SIG-M5 treated with dmso at 0.1 percent for 504 hours (cell line): Measurements from ENCODE around the gene UBE3B.
A peak's percentile ranks its signal among the peaks of the same experiment; 100 is the strongest.

ENCODE experiments used
- DNase-seq: peaks from one replicate; lab custom pipeline; 2025; ENCODE audit not compliant: unreplicated experiment; lab: John Stamatoyannopoulos, UW

Gene UBE3B

GRCh38 chr12:109567967-109568366 is 90.5 kb downstream of the UBE3B start:
- no peak for DNase-seq

- no peak for DNase-seq
These were observed 91.1 kb downstream of the UBE3B start for GRCh38 chr12:109568486-109568885.

- no peak for DNase-seq
These were observed 94.5 kb downstream of the UBE3B start for GRCh38 chr12:109571773-109572505.

GRCh38 chr12:109572506-109572845 is 95.0 kb downstream of the UBE3B start:
- no peak for DNase-seq

GRCh38 chr12:109573029-109573913 is 95.8 kb downstream of the UBE3B start, which contains the start of the genes MMAB and MVK:
TSS of gene MMAB (minus strand) at chr12:109573504. CDS start at chr12:109573480, 24 bp downstream.
TSS of gene MVK (plus strand) at chr12:109573794. CDS start at chr12:109574823, 1,029 bp downstream.
- peak; percentile 99 for DNase-seq

GRCh38 chr12:109573914-109574244 is 96.4 kb downstream of the UBE3B start:
- DNase-seq, result no peak

GRCh38 chr12:109575683-109576082 is 98.2 kb downstream of the UBE3B start:
- no peak for DNase-seq

GRCh38 chr12:109577311-109577710 is 99.9 kb downstream of the UBE3B start:
- no peak for DNase-seq

- no peak for DNase-seq
These were observed 101.0 kb downstream of the UBE3B start for GRCh38 chr12:109578330-109578927.

- no peak for DNase-seq
These were observed 102.2 kb downstream of the UBE3B start for GRCh38 chr12:109579639-109580038.

- no peak for DNase-seq
These were observed 102.8 kb downstream of the UBE3B start for GRCh38 chr12:109580272-109580671.

- no peak for DNase-seq
These were observed 103.4 kb downstream of the UBE3B start for GRCh38 chr12:109580684-109581333.

GRCh38 chr12:109581334-109581691 is 103.9 kb downstream of the UBE3B start:
- DNase-seq, result no peak

- DNase-seq, result no peak
These were observed 104.4 kb downstream of the UBE3B start for GRCh38 chr12:109581856-109582255.

GRCh38 chr12:109582636-109583035 is 105.2 kb downstream of the UBE3B start:
- DNase-seq, result no peak

GRCh38 chr12:109583733-109584132 is 106.3 kb downstream of the UBE3B start:
- DNase-seq, result no peak
